Stimulated activated naive CD8-positive, alpha-beta T cell treated with anti-CD3 and anti-CD28 coated beads, Interleukin-15, Interleukin-2, amounts not matched to agents 100 U/mL and 50 U/mL, for 24 hours (primary cell): Measurements from ENCODE around the gene F10.

Source experiments
- ATAC-seq: fragments of 150-1000 bp; cut with Tn5 transposase; one replicate; pipeline ENCODE4 v1.10.0; 2021
- DNase-seq: peaks from one replicate; pipeline ENCODE4 v3.0.0; 2021

Gene F10

DNA sequence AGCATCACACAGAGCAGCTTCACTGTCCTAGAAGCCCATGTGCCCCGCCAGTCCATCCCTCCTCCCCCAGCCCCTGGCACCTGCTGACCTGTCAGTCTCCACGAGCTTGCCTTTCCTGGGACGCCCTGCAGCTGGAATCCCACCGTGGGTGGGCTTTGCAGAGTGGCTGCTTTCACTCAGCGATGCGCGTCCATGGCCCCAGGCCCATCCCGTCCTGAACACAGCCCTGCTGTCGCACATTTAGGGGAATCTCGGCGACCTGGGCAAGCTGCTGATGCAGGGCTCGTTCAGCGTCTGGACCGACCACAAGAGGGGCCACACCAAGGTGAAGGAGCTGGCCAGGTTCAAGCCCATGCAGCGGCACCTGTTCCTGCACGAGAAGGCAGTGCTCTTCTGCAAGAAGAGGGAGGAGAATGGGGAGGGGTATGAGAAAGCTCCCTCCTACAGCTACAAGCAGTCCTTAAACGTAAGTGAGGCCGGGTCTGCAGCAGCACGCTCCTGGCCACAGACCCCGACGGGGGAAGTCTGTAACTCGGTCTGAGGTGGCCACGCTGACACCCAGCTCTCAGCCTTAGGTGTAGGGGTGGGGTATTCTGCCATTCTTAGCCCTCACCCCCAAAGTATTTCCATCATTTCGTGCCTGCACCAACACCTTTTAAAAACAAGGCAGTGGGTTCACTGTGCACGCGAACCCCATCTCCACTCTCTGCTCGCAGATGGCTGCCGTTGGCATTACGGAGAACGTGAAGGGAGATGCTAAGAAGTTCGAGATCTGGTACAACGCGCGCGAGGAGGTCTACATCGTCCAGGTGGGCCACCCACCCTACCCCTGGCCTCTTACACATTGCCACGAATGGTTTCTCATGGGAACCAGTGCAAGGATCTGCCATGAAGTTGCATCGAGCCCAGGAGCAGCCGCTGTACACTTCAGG, 35.3 kb upstream of the F10 start:
- ATAC-seq, result no peak
- DNase-seq, result no peak

DNA sequence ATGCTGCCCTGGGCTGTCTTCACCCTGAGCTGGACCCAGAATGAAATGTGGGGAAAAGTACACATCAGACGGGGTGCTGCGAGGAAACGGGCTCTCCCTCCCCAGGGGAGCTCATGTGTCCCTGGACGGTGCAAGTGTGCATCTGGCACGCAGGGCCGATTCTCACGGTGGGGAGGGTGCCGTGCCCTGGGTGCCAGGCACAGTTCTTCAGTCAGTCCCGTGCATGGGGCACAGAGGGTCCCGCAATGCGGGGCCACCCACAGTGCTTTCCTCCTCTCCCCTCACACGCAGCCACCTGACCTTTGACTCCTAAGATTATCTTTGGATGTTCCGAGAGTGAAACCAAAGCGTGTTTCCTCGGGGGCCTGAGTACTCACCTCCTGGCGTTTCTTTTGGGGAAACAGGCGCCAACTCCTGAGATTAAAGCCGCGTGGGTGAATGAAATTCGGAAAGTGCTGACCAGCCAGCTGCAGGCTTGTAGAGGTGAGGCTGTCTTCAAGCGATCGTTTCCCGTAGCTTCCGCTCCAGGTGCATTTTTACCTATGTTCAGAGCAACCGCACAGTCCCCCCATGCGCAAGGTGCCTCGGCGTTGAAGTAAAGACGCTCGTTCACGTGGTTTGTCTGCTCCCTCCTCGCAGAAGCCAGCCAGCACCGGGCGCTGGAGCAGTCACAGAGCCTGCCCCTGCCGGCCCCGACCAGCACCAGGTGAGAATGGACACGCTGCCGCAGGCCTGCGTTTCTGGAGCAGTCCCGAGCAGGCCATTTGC, 34.5 kb upstream of the F10 start:
- no peak for DNase-seq
- no peak for ATAC-seq

DNA sequence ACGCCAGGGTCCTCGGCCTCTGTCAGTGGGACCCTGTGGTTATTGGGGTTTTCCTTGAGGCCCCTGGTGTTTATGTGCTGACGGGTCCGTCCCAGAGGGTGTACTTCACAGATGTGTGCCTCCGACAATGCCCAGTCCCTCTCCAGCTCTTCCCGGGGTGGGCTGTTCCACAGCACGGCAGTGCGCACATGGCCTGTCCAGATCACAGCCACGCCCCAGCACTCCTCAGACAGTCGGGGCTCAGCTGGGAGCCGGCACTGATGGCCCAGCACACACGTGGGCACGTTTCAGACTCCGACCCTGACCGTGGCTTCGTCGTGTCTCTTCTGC, 33.9 kb upstream of the F10 start:
- ATAC-seq (no peak), DNase-seq (no peak)

DNA sequence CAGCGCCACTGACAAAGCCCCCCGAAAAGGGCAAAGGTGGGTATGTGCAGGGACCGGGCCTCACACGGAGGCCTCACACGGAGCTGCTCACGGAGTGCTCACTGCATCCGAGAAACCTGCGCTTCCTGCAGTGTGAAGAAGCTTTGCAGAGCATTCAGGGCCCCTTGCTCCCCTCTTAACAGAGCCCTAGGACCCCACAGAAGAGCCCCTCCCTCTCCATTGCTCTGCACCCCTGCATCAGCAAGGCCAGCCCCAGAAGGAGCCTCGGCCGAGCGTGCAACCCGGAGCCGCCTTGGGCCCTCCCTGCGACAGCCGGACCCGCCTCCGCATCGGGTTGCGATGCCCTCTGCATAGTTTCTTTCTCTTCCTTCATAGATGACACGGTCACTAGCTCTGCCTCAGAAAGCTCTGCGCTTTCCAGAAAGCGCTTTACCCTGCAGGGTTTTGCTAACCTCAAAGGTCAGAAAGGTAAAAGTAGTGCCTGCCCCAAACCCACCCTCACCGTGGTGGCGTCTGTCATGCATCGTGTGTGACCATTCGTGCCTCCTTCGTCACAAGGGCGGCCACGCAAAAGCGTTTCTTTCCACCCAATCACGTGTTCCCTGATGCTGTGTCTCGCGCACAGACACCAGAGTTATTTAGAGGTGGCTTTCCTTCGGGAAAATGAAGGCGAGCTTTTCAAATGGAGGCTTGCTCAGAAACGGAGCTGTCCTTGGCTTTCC, 32.7 kb upstream of the F10 start:
- no peak for ATAC-seq
- DNase-seq, result no peak

DNA sequence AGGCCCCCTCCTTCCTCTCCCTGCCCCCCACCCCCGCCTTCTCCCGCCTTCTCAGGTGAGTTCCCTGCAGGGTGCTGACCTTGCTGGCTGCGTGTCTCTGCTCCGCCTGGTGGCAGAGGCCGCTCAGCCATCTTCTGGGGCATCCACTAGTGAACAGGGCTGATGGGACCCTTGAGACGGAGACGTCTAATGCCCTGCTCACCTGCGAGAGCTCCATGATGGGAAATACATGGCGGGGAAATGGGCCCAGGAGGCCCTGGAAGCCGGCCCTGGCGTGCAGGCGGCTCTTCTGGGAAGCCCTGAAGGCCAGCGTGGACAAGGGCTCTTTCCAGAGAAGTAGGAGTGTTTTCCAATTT, 32.2 kb upstream of the F10 start:
- ATAC-seq (no peak), DNase-seq (no peak)

DNA sequence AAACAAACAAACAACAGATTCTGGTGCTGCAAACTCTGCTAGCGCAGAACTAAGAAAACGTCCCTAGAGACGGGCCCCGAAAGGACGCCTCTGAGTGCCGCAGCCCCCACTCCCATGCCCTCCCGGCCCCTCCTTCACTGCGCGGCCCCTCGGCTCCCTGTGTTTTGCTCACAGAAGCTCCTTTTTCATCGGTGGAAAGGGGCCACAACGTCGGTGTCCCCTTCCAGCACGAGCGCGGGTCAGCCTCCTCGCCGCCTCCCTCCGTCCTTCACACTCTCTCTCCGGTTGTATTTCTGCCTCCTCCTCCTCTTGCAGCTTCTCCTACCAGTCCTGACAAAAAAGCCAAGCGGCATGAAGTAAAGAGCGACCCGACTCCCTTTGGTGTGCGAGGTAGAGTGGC, 31.8 kb upstream of the F10 start:
- ATAC-seq, result no peak
- DNase-seq, result no peak

DNA sequence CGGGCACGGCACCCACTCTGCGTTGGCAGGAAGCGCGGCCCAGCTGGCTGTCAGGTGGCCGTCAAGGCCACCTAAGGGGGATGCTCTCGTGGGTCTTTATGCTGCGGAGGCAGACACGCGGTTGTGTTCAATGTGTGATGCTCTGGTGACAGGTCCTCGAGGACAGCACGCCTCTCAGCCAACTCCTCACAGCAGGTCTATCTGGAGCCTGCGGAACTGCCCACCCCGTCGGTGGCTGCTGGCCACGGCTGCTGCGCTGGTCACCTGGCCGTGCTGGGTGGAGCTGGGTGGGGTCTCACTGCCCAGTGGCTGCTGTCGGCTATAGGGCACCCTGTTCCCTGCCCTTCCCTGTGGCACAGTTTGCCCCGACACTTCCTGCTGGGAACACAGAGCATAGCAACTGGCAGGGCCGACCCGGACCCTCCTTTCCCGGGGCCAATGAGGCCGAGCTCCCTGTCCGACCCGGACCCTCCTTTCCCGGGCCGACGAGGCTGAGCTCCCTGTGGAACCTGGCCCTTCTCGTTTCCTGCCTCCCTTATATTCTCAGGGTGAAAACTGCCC, 31.3 kb upstream of the F10 start:
- DNase-seq, result no peak
- no peak for ATAC-seq

DNA sequence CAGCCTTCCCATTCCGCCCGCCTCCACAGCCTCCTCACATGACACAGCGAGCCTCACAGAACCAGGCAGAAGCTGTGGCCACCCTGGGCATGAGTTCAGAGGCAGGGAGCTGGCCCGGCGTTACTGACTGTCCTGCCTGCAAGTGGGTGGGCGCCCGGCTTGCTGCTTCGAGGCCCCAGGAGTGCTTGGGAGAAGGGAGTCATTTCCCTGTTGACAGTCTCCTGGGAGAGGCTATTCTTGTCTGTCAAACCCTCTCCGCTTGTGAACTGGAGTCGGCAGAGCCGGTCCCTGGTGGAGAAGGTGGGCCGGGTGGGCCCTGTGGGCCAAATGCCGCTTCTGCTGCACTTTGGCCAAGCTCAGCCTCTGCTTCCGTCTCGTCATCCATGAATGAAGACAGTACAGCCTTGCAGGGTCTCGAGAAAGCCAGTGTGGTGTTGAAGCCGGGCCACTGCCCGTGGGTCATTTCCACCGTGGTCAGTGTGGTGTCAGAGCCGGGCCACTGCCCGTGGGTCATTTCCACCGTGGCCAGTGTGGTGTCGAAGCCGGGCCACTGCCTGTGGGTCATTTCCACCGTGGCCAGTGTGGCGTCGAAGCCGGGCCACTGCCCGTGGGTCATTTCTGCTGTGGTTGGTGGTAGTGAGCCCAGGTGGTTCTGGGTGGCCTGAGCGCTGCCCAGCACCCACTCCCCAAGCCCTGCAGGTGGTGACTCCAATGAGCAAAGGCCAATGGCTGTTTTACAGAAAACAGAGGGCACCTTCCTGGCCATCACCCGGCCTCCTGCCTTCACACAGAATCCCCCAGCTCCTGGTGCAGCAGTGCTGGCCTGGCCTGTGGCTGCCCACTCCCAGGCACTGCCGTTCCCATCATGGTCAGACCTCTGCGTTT, 30.5 kb upstream of the F10 start:
- no peak for ATAC-seq

DNA sequence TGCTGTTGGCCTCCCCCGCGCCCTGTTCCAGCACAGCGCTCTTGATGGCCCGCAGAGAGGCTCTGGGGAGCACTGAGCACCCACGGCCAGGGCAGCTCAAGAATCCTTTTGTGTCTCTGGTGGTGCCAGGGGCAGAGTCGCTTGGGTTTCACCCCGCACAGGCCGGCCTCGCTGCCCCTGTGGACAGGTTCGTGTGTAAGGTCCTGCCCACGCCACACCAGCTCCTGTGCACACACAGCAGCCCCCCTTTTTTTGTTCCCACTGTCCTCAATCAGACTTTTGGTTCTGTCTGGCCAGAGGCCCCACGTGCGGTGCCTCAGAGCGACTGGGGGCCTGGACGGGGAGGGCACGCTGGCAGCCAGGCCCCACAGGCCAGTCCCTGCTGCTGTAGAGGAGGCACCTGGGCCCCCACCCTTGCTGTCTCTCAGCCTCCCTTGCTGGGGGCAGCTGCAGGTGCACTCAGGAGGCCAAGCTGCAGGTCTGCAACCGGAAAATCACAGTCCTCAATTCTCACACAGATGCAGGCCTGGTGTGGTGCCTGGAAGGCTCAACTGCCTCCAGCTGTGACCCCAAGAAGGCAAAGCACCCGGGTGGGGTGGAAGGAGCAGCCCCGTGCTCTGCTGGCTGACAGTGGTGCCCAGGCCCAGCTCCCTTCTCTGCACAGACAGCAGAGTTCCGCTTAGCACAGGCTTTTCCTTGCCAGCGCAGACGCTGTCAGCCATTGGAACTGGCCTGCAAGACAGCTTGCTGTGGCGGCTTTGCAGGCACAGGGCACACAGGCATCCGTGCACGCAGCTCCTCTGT, 29.6 kb upstream of the F10 start:
- no peak for ATAC-seq
- no peak for DNase-seq

More for the DNA sequence above, 30.5 kb upstream of the F10 start:
- DNase-seq, result no peak

DNA sequence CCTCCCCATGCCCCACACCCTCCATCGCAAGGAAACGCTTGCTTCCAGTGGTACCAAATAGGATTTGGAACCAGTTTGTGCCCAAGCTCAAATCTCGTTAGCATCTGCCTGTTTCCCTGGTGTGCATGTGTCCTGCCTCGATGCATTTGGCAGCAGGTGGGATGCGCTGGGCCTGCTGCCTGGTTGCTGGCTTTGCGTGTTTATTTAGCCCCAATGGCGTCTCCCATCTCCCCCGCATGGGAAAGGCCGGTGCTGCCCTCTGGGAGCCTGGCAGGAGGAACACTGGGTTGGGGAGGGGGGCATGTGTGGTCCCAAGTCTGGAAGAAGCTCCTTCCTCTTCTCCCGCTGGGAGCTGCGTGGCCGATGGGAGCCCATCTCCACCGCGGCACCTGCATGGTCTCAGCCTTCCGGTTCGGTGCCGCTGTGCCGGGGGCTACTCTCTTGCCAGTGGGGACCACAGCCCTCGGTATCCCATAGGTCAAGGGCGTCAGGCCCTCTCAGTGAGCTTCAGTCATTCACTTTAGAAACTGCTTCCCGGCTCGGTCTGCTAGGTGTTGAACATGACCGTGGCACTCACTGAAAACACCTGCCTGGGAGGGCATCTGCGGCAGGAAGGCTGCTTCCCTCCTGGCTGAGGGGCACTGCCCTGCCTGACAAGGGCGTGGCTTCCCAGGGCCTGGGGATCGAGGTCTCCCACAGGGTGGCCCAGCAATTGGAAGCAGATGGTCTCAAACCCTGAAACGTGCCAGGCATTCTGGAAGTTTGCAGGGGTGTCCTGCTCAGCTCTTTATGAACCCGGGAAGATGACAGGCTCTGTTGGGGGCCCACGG, 28.8 kb upstream of the F10 start:
- no peak for DNase-seq
- ATAC-seq, result no peak

DNA sequence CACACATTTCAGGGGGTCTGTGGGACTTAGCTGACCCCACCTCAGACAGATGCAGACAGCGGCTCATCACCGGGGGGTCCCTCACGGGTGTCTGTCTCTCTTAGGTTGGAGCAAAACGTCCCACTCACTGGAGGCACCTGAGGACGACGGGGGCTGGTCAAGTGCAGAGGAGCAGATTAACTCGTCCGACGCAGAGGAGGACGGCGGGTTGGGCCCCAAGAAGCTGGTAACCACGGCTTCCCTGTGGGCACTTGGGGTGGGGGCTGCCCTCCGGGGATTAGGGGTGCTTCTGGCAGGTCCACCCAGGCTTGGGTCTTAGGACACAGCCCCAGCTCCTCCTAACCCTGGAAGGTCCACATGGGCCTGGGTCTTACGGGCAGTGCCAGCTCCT, 28.2 kb upstream of the F10 start:
- no peak for DNase-seq
- no peak for ATAC-seq

DNA sequence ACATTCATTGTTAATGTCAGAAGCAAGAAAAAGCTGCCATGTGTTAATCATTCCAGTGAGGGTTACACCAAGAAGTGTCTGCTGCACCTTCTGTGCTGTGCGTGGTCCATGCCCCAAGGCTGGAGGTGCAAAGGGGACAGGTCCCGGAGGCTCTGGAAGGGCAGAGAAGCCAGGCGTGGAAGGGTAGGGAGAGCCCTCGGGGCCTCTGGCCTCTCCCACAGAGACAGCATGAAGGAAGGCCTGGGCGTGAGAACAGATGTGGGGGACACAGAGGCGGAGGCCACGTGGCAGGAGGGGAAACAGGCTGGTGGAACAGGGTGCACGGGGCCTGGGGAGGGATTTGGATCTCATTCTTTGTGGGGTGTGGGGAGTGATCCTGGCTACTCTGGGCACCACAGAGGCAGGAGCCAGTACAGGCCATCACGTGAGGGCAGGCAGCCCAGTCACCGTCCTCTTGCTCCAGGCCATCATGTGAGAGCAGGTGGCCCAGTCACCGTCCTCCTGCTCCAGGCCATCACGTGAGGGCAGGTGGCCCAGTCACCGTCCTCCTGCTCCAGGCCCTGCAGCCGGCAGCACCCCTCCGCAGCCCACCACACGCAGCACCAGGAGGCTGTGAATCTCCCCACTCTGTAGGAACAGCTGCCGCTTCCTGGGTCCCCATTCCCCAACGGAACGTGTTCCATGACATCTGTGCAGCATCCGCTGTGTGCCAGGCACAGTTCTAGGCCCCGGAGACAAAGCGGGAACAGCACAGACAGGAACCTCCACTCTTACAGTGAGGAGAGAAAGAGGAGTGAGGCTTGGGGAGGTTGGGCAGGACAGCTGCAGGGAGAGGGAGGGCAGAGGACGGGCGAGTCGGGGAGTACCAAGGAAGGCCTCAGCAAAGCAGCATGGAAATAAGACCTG, 27.2 kb upstream of the F10 start:
- no peak for DNase-seq

DNA sequence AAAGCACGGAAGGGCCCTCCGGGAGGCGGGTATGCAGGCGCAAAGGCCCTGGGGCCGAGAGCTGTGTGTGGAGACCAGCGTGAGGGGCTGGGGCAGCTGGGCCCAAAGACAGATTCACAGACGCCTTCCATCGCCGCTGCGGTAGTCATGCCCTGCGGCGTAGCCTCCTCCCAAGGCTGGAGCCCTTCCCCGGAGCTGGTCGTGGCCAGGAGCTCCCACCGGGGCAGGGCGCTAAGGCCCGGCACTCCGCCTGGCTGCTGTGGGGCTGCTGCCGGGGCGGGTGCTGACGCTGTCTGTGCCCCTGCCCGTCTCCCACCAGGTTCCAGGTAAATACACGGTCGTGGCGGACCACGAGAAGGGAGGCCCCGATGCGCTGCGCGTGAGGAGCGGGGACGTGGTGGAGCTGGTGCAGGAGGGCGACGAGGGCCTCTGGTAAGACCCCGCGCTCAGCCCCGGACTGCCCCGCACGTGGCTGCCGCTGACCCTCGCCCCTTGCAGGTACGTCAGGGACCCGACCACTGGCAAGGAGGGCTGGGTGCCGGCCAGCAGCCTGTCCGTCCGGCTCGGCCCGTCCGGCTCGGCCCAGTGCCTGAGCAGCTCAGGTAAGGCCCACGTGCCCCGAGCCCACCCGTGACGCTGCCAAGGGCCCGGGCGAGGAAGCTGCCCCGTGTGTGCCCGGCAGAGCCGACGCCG, 26.4 kb upstream of the F10 start:
- peak; percentile 14 for ATAC-seq

More for the DNA sequence above, 27.2 kb upstream of the F10 start:
- no peak for ATAC-seq

DNA sequence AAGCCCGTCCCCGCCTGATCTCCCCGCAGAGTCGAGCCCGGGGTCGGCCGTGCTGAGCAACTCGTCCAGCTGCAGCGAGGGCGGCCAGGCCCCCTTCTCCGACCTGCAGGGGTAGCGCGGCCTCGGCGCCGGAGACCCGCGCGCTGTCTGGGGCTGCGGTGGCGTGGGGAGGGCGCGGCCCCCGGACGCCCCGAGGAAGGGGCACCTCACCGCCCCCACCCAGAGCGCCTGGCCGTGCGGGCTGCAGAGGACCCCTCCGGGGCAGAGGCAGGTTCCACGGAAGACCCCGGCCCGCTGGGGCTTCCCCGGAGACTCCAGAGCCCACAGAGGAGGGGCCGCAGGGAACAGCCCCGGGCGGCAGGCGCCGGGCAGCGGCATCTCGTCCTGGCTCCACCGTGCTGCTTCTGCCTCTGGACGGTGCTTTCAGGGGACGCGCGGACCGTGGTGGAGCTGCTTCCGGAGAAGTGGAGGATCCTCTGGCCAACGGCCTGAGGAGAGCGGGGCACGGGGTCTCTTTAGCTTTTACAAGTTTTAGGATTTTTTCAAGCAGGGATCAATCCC, 25.8 kb upstream of the F10 start:
- ATAC-seq (no peak), DNase-seq (no peak)

More for the DNA sequence above, 26.4 kb upstream of the F10 start:
- DNase-seq, result no peak

DNA sequence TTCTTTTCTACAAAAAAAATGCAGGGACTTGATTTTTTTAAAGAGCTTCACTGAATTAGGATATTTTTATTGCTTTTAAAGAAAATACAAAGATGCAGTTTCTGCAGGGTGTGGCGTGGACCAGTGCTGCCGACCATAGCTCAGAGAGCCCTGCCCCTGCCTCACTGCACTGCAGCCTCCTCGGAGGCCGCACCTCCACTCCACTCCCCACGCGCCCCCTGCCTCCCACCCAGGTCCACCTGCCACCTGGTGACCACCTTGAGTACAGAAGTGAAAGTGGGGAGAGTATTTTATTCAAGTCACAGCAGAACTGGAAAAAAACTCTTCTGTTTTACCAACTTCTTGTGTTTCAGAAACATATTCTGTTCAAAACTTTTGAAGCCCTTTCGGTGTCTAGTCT, 24.9 kb upstream of the F10 start:
- no peak for DNase-seq
- no peak for ATAC-seq

DNA sequence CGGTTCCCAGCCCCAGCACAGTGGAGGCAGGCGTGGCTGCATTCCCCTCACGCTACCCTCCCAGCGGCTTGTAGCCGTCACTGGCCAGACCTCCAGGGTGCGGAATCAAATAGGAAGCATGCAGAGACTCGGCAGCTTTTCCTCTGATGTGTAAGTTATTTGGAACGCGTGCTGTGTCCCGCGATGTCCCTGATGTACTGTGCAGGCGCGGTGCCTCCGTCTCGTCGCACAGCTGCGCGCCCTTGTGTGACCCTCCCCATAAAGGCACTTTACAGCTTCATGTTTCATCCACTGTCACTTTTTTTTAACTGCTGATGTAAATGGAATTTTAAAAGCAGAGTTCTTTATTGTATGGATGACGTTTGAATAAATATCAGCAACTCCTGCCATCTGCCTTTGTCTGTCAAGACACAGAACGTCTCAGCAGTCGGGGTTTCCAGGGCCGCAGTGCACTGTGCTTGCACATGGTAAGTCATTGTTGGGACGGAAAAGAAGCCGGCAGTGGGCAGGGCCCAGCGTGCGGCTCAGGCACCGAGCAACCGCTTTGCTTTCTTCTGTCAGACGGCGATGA, 24.4 kb upstream of the F10 start:
- no peak for ATAC-seq
- no peak for DNase-seq

DNA sequence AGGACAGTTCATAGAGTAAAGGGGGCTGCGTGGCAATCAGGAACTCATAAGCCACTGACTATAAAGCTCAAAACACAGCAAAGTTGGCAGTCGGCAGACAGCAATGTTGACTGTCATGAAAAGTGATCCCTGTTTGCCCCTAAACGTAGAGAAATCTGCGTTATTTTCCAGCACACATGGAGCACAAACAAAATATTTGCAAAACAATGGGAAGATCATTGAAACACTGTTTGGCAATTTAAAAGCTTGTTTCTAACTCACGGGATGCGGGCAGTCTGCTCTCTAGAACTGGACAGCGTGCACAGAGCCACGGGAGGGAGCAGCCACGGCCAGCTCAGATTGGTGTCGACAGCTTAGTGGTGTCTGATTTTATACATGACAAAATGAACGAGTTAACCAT, 23.5 kb upstream of the F10 start:
- ATAC-seq (no peak), DNase-seq (no peak)
